HepG2 (cell line): Measurements from ENCODE around the gene BIRC6. TPM values are rescaled to one million over a fixed set of nuclear protein-coding genes. Genes with fewer than 3 reads are reported as not detected.

ENCODE experiments used
- DMAP1 ChIP-seq: IDR thresholded peaks from 2 replicates; pipeline ENCODE4 v1.6.1; 2016
- DR1 ChIP-seq: sonication (generic); formaldehyde crosslinking; IDR thresholded peaks from 2 replicates; pipeline ENCODE4 v1.8.0; 2021; ENCODE audit warnings: mild to moderate bottlenecking, missing genetic modification reagents, inconsistent platforms
- HNRNPH1 ChIP-seq: fragments of 200-400 bp; formaldehyde crosslinking; optimal IDR thresholded peaks from 2 replicates; pipeline ENCODE3; 2017; ENCODE audit warnings: mild to moderate bottlenecking, low read depth, low read length
- IRX3 ChIP-seq: sonication (generic); formaldehyde crosslinking; IDR thresholded peaks from 2 replicates; pipeline ENCODE4 v1.8.1; 2023; ENCODE audit warnings: mild to moderate bottlenecking, low read depth, missing genetic modification reagents, borderline replicate concordance
- KAT2B ChIP-seq: fragments of 150-350 bp; IDR thresholded peaks from 2 replicates; pipeline ENCODE4 v1.6.1; 2014; ENCODE audit warnings: low read depth, low read length, borderline replicate concordance
- MAFF ChIP-seq: IDR thresholded peaks from 2 replicates; pipeline ENCODE4 v1.6.1; 2011; ENCODE audit warnings: low read depth, low read length, improper control_type of control experiment
- MAFK ChIP-seq, 2 experiments: IDR thresholded peaks in 1 of 2; conservative IDR thresholded peaks in 1 of 2; 2 replicates each; pipeline ENCODE4 v1.6.1; 2011; ENCODE audit warnings: improper control_type of control experiment in 2 of 2, low read length in 2 of 2
- NR2F2 ChIP-seq: IDR thresholded peaks from 2 replicates; pipeline ENCODE4 v1.6.1; 2012; ENCODE audit warnings: low read depth, inconsistent platforms, borderline replicate concordance
- SATB2 ChIP-seq: sonication (generic); formaldehyde crosslinking; IDR thresholded peaks from 2 replicates; pipeline ENCODE4 v1.5.0; 2020; ENCODE audit warnings: missing genetic modification reagents
- TOPORS ChIP-seq: sonication (generic); formaldehyde crosslinking; IDR thresholded peaks from 2 replicates; pipeline ENCODE4 v1.8.0; 2023; ENCODE audit warnings: mild to moderate bottlenecking, missing genetic modification reagents
- ZNF10 ChIP-seq: sonication (generic); formaldehyde crosslinking; IDR thresholded peaks from 2 replicates; pipeline ENCODE4 v1.4.0; 2020; ENCODE audit warnings: mild to moderate bottlenecking, low read depth, missing genetic modification reagents, borderline replicate concordance
- ZNF33A ChIP-seq: sonication (generic); formaldehyde crosslinking; IDR thresholded peaks from 2 replicates; pipeline ENCODE4 v1.5.1; 2020; ENCODE audit warnings: missing genetic modification reagents, mild to moderate bottlenecking, moderate library complexity, borderline replicate concordance
- ZNF367 ChIP-seq: sonication (generic); formaldehyde crosslinking; IDR thresholded peaks from 2 replicates; pipeline ENCODE4 v1.4.0; 2020; ENCODE audit warnings: missing genetic modification reagents, borderline replicate concordance
- ZNF562 ChIP-seq: sonication (generic); formaldehyde crosslinking; IDR thresholded peaks from 2 replicates; pipeline ENCODE4 v1.8.0; 2022; ENCODE audit warnings: missing genetic modification reagents, borderline replicate concordance
- ZNF598 ChIP-seq: sonication (generic); formaldehyde crosslinking; IDR thresholded peaks from 2 replicates; pipeline ENCODE4 v1.5.1; 2020; ENCODE audit warnings: mild to moderate bottlenecking, missing genetic modification reagents, borderline replicate concordance
- ZNF768 ChIP-seq: sonication (generic); formaldehyde crosslinking; IDR thresholded peaks from 2 replicates; pipeline ENCODE4 v1.4.0; 2020; ENCODE audit warnings: missing genetic modification reagents
- ZNF782 ChIP-seq: sonication (generic); formaldehyde crosslinking; IDR thresholded peaks from 2 replicates; pipeline ENCODE4 v1.4.0; 2020; ENCODE audit warnings: missing genetic modification reagents, mild to moderate bottlenecking, borderline replicate concordance
- polyA plus RNA-seq, 8 experiments: library from polyadenylated mRNA; depleted of rRNA in 3 of 8; stranded (reverse) in 7 of 8; unstranded in 1 of 8; fragments of >200 nt; fragmentation: Illumina TruSeq in 4 of 8; extraction: Trizol in 4 of 8; gene quantifications; 2 replicates each; pipeline versions ENCODE4 v1.2.1 to v1.2.3, GENCODE V29; 2011 to 2016; ENCODE audit warnings: low read depth in 4 of 8, missing spikeins in 1 of 8, mixed read lengths in 1 of 8; ENCODE audit not compliant: insufficient read depth in 1 of 8
- total RNA-seq, 5 experiments: library from RNA; depleted of rRNA; stranded (reverse); fragments of >200 nt; fragmentation: Illumina TruSeq; extraction: Trizol; gene quantifications; 2 replicates each; pipeline ENCODE4 v1.2.3, GENCODE V29; 2016; ENCODE audit warnings: low read depth in 1 of 5
- TF ChIP-seq, protein P1 (sequence below): IDR thresholded peaks from 2 replicates; pipeline ENCODE4 v1.6.1; 2016; ENCODE audit warnings: missing compliant biosample characterization, missing genetic modification reagents, borderline replicate concordance
- TF ChIP-seq, protein P2 (sequence below): sonication (generic); formaldehyde crosslinking; IDR thresholded peaks from 2 replicates; pipeline ENCODE4 v1.8.0; 2022; ENCODE audit warnings: mild to moderate bottlenecking, missing genetic modification reagents, moderate library complexity
- TF ChIP-seq, protein P3 (sequence below): IDR thresholded peaks from 2 replicates; pipeline ENCODE4 v1.6.1; 2016; ENCODE audit warnings: low read depth, borderline replicate concordance
- TF ChIP-seq, protein P4 (sequence below): sonication (generic); formaldehyde crosslinking; IDR thresholded peaks from 2 replicates; pipeline ENCODE4 v1.4.0; 2020; ENCODE audit warnings: mild to moderate bottlenecking, low read depth, missing genetic modification reagents
- TF ChIP-seq, protein P5 (sequence below): fragments of 450-650 bp; IDR thresholded peaks from 2 replicates; pipeline ENCODE4 v1.6.1; 2016

BIRC6 gene
- total and polyA plus RNA-seq, 2 of the 13 experiments (the other 11 are each of a cell fraction or from before 2014, with no cell fraction given), result 65.6 to 120 TPM

DNA sequence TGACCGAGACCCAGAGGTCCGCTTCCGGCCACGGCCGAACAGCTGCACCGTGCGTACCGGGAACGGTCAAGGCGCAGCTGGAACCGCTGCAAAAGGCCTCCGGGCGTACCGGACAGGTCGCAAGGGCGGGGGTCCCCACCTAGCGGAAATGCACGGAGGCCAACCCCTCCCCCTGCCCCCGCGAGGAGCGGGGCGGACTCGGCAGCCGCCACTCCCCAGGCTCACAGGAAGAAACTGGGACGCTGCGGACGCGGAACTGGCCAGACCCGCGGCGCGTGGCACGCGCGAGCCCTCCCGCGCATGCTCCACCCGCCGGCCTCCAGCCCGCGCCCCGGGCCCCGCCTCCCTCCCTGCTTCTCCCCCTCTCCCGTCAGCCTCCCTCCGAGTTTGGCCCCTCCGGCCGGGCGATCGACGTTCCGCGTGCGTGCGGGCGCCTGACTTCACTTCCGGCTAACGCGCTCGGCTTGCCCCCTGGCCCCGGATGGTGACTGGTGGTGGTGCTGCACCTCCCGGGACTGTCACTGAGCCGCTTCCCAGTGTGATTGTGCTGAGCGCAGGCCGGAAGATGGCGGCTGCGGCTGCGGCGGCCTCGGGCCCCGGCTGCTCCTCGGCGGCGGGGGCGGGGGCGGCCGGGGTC is at the start of gene BIRC6 (continued):
- TF ChIP-seq SATB2 (peak; percentile 16; the same call in 1 of the 2 replicates), DMAP1 (CRISPR knock-in tag) (peak; percentile 99), ZNF10 (no peak), HNRNPH1 (no peak), DR1 (peak; percentile 82), ZNF768 (CRISPR knock-in tag) (peak; percentile 72), ZNF33A (CRISPR knock-in tag) (peak; percentile 73; the same call in 1 of the 2 replicates), ZNF782 (peak; percentile 65; the same call in 1 of the 2 replicates), MAFK (conservative IDR thresholded peaks at IDR 0.05 in 1 of 2, IDR thresholded peaks at IDR 0.05 in 1 of 2; ENCODE audit: low read length in 2 of 2) (0 out of 4 replicates have a peak, but pooled peaks of 1 of the 2 experiments have one; percentile 23), NR2F2 (peak; percentile 14; the same call in 1 of the 2 replicates), ZNF598 (CRISPR knock-in tag) (peak; percentile 97), ZNF367 (CRISPR knock-in tag) (no peak; the same call in 1 of the 2 replicates), IRX3 (CRISPR knock-in tag) (peak; percentile 88; the same call in 1 of the 2 replicates), ZNF562 (peak; percentile 79; the same call in 1 of the 2 replicates), KAT2B (no peak), MAFF (peak; percentile 45; the same call in 1 of the 2 replicates), TOPORS (CRISPR knock-in tag) (peak; percentile 87; the same call in 1 of the 2 replicates)
- TF ChIP-seq, protein P1, sequence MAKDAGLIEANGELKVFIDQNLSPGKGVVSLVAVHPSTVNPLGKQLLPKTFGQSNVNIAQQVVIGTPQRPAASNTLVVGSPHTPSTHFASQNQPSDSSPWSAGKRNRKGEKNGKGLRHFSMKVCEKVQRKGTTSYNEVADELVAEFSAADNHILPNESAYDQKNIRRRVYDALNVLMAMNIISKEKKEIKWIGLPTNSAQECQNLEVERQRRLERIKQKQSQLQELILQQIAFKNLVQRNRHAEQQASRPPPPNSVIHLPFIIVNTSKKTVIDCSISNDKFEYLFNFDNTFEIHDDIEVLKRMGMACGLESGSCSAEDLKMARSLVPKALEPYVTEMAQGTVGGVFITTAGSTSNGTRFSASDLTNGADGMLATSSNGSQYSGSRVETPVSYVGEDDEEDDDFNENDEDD, result peak; percentile 77
- TF ChIP-seq, protein P2, sequence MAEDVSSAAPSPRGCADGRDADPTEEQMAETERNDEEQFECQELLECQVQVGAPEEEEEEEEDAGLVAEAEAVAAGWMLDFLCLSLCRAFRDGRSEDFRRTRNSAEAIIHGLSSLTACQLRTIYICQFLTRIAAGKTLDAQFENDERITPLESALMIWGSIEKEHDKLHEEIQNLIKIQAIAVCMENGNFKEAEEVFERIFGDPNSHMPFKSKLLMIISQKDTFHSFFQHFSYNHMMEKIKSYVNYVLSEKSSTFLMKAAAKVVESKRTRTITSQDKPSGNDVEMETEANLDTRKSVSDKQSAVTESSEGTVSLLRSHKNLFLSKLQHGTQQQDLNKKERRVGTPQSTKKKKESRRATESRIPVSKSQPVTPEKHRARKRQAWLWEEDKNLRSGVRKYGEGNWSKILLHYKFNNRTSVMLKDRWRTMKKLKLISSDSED (CRISPR knock-in tag), result no peak
- TF ChIP-seq, protein P3, sequence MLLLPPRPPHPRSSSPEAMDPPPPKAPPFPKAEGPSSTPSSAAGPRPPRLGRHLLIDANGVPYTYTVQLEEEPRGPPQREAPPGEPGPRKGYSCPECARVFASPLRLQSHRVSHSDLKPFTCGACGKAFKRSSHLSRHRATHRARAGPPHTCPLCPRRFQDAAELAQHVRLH, result peak; percentile 94; the same call in 1 of the 2 replicates
- TF ChIP-seq, protein P4, sequence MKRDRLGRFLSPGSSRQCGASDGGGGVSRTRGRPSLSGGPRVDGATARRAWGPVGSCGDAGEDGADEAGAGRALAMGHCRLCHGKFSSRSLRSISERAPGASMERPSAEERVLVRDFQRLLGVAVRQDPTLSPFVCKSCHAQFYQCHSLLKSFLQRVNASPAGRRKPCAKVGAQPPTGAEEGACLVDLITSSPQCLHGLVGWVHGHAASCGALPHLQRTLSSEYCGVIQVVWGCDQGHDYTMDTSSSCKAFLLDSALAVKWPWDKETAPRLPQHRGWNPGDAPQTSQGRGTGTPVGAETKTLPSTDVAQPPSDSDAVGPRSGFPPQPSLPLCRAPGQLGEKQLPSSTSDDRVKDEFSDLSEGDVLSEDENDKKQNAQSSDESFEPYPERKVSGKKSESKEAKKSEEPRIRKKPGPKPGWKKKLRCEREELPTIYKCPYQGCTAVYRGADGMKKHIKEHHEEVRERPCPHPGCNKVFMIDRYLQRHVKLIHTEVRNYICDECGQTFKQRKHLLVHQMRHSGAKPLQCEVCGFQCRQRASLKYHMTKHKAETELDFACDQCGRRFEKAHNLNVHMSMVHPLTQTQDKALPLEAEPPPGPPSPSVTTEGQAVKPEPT, result peak; percentile 96; the same call in 1 of the 2 replicates
- TF ChIP-seq, protein P5, sequence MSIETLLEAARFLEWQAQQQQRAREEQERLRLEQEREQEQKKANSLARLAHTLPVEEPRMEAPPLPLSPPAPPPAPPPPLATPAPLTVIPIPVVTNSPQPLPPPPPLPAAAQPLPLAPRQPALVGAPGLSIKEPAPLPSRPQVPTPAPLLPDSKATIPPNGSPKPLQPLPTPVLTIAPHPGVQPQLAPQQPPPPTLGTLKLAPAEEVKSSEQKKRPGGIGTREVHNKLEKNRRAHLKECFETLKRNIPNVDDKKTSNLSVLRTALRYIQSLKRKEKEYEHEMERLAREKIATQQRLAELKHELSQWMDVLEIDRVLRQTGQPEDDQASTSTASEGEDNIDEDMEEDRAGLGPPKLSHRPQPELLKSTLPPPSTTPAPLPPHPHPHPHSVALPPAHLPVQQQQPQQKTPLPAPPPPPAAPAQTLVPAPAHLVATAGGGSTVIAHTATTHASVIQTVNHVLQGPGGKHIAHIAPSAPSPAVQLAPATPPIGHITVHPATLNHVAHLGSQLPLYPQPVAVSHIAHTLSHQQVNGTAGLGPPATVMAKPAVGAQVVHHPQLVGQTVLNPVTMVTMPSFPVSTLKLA, result peak; percentile 89
